Measurements from ENCODE around the gene ACMSD.
A peak's percentile ranks its signal among the peaks of the same experiment; 100 is the strongest.

The ACMSD gene

GRCh38 chr2:134910763-134911399 is 72.5 kb downstream of the ACMSD start:
- Histone ChIP-seq H3K36me3 (no peaks in the 10 kb centered on the region), H3K27me3 (no peaks in the 10 kb centered on the region), H3K4me1 (no peaks in the 10 kb centered on the region), H3K9me3 (peaks cover 0 to 5% (median 0%) of the 10 kb centered on the region in 3 donors), H3K4me3 (no peak overlapping the region), H3K27ac (no peak overlapping the region)
- no peak for DNase-seq
- TF ChIP-seq CTCF (IDR thresholded peaks at IDR 0.05) = no peak
- intact Hi-C loops (cut with DNase I; ENCODE audit: low total_unique reads) = no loop called here

- no peak for DNase-seq
- Histone ChIP-seq H3K27ac (no peak overlapping the region), H3K4me3 (no peak overlapping the region), H3K27me3 (no peaks in the 10 kb centered on the region), H3K36me3 (no peaks in the 10 kb centered on the region), H3K4me1 (no peaks in the 10 kb centered on the region), H3K9me3 (peaks cover 0 to 5% (median 0%) of the 10 kb centered on the region in 3 donors)
- TF ChIP-seq CTCF (IDR thresholded peaks at IDR 0.05) = no peak
- intact Hi-C loops (cut with DNase I; ENCODE audit: low total_unique reads) = no loop called here
Measured at GRCh38 chr2:134911400-134911785, 73.0 kb downstream of the ACMSD start.

- DNase-seq = no peak
- TF ChIP-seq CTCF (IDR thresholded peaks at IDR 0.05) = no peak
- Histone ChIP-seq H3K4me1 (peaks cover 0 to 4% (median 3%) of the 10 kb centered on the region in 4 donors), H3K27me3 (no peaks in the 10 kb centered on the region), H3K36me3 (no peaks in the 10 kb centered on the region), H3K4me3 (no peak overlapping the region), H3K9me3 (peaks cover 0 to 5% (median 0%) of the 10 kb centered on the region in 3 donors), H3K27ac (no peak overlapping the region)
- intact Hi-C loops (cut with DNase I; ENCODE audit: low total_unique reads) = no loop called here
Measured at GRCh38 chr2:134912361-134912760, 73.9 kb downstream of the ACMSD start.

GRCh38 chr2:134917360-134917865 is 79.0 kb downstream of the ACMSD start:
- peak overlapping the region; percentile 78 to 95 for H3K4me3 ChIP-seq
- H3K27me3 ChIP-seq = no peaks in the 10 kb centered on the region
- peak overlapping the region; percentile 93 to 98 for H3K27ac ChIP-seq
- intact Hi-C loops (cut with DNase I; ENCODE audit: low total_unique reads) = loop anchor here (5.0 kb wide), 1 partner anchor 615 kb away; the partner anchor contains the start of genes R3HDM1 and ZRANB3
- peaks cover 0 to 36% (median 21%) of the 10 kb centered on the region in 4 donors for H3K4me1 ChIP-seq
- no peaks in the 10 kb centered on the region for H3K9me3 ChIP-seq
- DNase-seq = peak in 1 of 2 donors; percentile 23
- no peak for TF ChIP-seq CTCF (IDR thresholded peaks at IDR 0.05)
- H3K36me3 ChIP-seq = no peaks in the 10 kb centered on the region

- Histone ChIP-seq H3K27ac (peak overlapping the region; percentile 93 to 98), H3K9me3 (no peaks in the 10 kb centered on the region), H3K36me3 (no peaks in the 10 kb centered on the region), H3K4me1 (peaks cover 0 to 41% (median 22%) of the 10 kb centered on the region in 4 donors), H3K27me3 (no peaks in the 10 kb centered on the region), H3K4me3 (peak overlapping the region; percentile 78 to 95)
- DNase-seq = no peak
- peak; percentile 30 to 40 for TF ChIP-seq CTCF (IDR thresholded peaks at IDR 0.05)
- intact Hi-C loops (cut with DNase I; ENCODE audit: low total_unique reads) = loop anchor here (2.0 to 5.0 kb wide), 2 partner anchors 614 to 825 kb away; partner anchors contain the start of genes R3HDM1 and ZRANB3
Measured at GRCh38 chr2:134917888-134918525, 79.6 kb downstream of the ACMSD start.

Measured in tibial artery (tissue), 4 donors.